Common myeloid progenitor, CD34-positive (primary cell): Measurements from ENCODE around the gene DUSP22.

Experiments
- CTCF ChIA-PET: fragments of 350-600 bp; sonication (Branson Sonifier 250); formaldehyde crosslinking; loops from one replicate; lab custom pipeline; 2021; ENCODE audit warnings: antibody characterized with exemption; lab: Charles Lee
- POLR2A ChIA-PET: fragments of 350-600 bp; sonication (Branson Sonifier 250); formaldehyde crosslinking; loops from one replicate; lab custom pipeline; 2021; ENCODE audit warnings: antibody characterized with exemption; lab: Charles Lee
- DNase-seq, 3 donors: peaks; one replicate each; pipeline versions ENCODE4 v3.0.0 to v3.0.0-alpha.2; 2013
- H3K27ac ChIP-seq, 2 experiments: 1 replicate in 1 of 2; 2 replicates in 1 of 2; pipeline ENCODE4 v1.7.0; 2013; ENCODE audit warnings: inconsistent platforms in 2 of 2, low read length in 2 of 2, mild to moderate bottlenecking in 2 of 2, low read depth in 1 of 2, moderate library complexity in 1 of 2; ENCODE audit not compliant: severe bottlenecking in 2 of 2, insufficient read depth in 1 of 2, poor library complexity in 1 of 2
- H3K27me3 ChIP-seq, 5 experiments: replicated peaks in 2 of 5; 1 replicate in 3 of 5; 2 replicates in 2 of 5; pipeline versions ENCODE4 v1.6.1 to v1.7.0; 2013; ENCODE audit warnings: low read length in 4 of 5, mild to moderate bottlenecking in 2 of 5, moderate library complexity in 2 of 5, inconsistent platforms in 1 of 5; ENCODE audit not compliant: insufficient read depth in 5 of 5, control insufficient read depth in 4 of 5
- H3K36me3 ChIP-seq, 4 experiments: 1 replicate in 2 of 4; 2 replicates in 2 of 4; pipeline versions ENCODE4 v1.6.1 to v1.7.0; 2013; ENCODE audit warnings: low read length in 3 of 4, control low read depth in 1 of 4, mild to moderate bottlenecking in 1 of 4; ENCODE audit not compliant: control insufficient read depth in 4 of 4, insufficient read depth in 4 of 4
- H3K4me1 ChIP-seq, 4 experiments: 1 replicate in 3 of 4; 2 replicates in 1 of 4; pipeline versions ENCODE4 v1.6.1 to v1.7.1; 2013; ENCODE audit warnings: low read length in 3 of 4, mild to moderate bottlenecking in 3 of 4, control low read depth in 1 of 4, inconsistent platforms in 1 of 4, moderate library complexity in 1 of 4; ENCODE audit not compliant: control insufficient read depth in 4 of 4, insufficient read depth in 4 of 4; ENCODE audit errors: control extremely low read depth in 1 of 4
- H3K4me3 ChIP-seq, 7 experiments: 1 replicate in 4 of 7; 2 replicates in 3 of 7; pipeline versions ENCODE4 v1.5.1 to v1.7.0; 2013; ENCODE audit warnings: mild to moderate bottlenecking in 7 of 7, low read length in 6 of 7, moderate library complexity in 6 of 7, inconsistent platforms in 2 of 7, low read depth in 2 of 7, control low read depth in 1 of 7; ENCODE audit not compliant: insufficient read depth in 4 of 7, control insufficient read depth in 1 of 7; ENCODE audit errors: extremely low read depth in 1 of 7
- H3K9me3 ChIP-seq, 5 experiments: 1 replicate in 4 of 5; 2 replicates in 1 of 5; pipeline versions ENCODE4 v1.6.1 to v1.7.1; 2013; ENCODE audit warnings: low read length in 4 of 5, mild to moderate bottlenecking in 2 of 5, inconsistent platforms in 1 of 5, low read depth in 1 of 5, moderate library complexity in 1 of 5; ENCODE audit not compliant: control insufficient read depth in 4 of 5, insufficient read depth in 2 of 5; ENCODE audit errors: control extremely low read depth in 1 of 5
- WGBS: methylation state at CpG from one replicate; pipeline ENCODE4 v1.1.5; 2013; ENCODE audit not compliant: insufficient coverage; 5-methylcytosine and 5-hydroxymethylcytosine counted together

DUSP22 gene

DNA sequence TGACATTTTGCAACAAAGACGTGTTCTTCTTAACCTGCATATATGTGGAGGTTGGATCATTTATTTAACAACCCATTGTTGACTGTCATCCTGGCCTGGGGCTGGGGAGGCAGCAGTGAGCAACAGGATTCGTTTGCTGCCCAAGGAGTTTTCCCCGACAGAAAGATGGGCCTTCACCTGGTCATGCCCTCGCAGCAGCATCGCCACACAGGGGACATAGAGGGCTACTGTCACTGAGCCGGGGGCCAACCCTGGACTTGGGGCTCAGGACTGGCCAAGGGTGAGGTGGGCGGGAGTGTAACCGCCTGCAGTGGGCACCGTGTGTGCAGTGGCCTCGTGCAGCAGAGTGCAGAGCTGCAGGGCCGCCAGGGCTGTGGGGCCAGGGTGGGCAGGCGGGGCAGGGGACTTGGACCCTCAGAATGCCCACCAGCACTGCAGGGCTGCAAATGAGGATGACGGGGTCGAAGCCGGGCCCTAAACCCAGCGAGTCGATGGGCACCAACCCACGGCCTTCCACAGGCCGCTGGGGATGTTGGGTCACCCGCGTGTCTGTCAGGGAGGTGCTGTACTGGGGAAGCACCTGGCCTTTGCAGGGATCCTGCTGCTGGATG is 11.8 kb downstream of the DUSP22 start:
- H3K4me1 ChIP-seq, result peaks cover 2 to 29% (median 17%) of the 10 kb centered on the region in 4 experiments

GRCh38 chr6:304833-305370 is 12.6 kb downstream of the DUSP22 start:
- DNase-seq, result no peak
- 87% methylated on average over 8 of the region's 8 CpGs for WGBS
- peaks cover 0 to 21% (median 11%) of the 10 kb centered on the region in 4 experiments for H3K4me1 ChIP-seq
- no peak overlapping the region for H3K27ac ChIP-seq
- peaks cover 0 to 11% (median 7%) of the 10 kb centered on the region in 4 experiments for H3K36me3 ChIP-seq
- no peaks in the 10 kb centered on the region for H3K27me3 ChIP-seq
- H3K9me3 ChIP-seq, result peaks cover 0 to 13% (median 0%) of the 10 kb centered on the region in 5 experiments
- ChIA-PET CTCF (interaction anchor here (1.3 to 1.6 kb wide), 3 partner anchors 11 to 26 kb away, joined by 3 to 7 read pairs (median 3); no protein-coding TSS in a partner anchor), POLR2A (no interaction called here)
- H3K4me3 ChIP-seq, result no peak overlapping the region

More for the DNA sequence above, 11.8 kb downstream of the DUSP22 start:
- Histone ChIP-seq H3K27me3 (no peaks in the 10 kb centered on the region), H3K27ac (no peak overlapping the region), H3K36me3 (peaks cover 0 to 11% (median 7%) of the 10 kb centered on the region in 4 experiments), H3K4me3 (no peak overlapping the region), H3K9me3 (peaks cover 0 to 13% (median 0%) of the 10 kb centered on the region in 5 experiments)
- ChIA-PET POLR2A (no interaction called here), CTCF (interaction anchor here (1.1 to 2.5 kb wide), 2 partner anchors 10 to 116 kb away, joined by 3 to 15 read pairs; no protein-coding TSS in a partner anchor)
- WGBS, result 92% methylated on average over 21 of the region's 21 CpGs
- no peak for DNase-seq

- no peaks in the 10 kb centered on the region for H3K27me3 ChIP-seq
- H3K9me3 ChIP-seq, result peaks cover 0 to 13% (median 0%) of the 10 kb centered on the region in 5 experiments
- H3K27ac ChIP-seq, result no peak overlapping the region
- H3K4me1 ChIP-seq, result peaks cover 0 to 21% (median 11%) of the 10 kb centered on the region in 4 experiments
- DNase-seq, result no peak
- ChIA-PET POLR2A (no interaction called here), CTCF (interaction anchor here (0.8 to 1.6 kb wide), 4 partner anchors 8 to 25 kb away, joined by 3 to 7 read pairs (median 3); no protein-coding TSS in a partner anchor)
- H3K36me3 ChIP-seq, result peaks cover 0 to 11% (median 7%) of the 10 kb centered on the region in 4 experiments
- H3K4me3 ChIP-seq, result no peak overlapping the region
- WGBS, result 74% methylated on average over 4 of the region's 5 CpGs
These were observed 13.3 kb downstream of the DUSP22 start for GRCh38 chr6:305371-306206.

- H3K9me3 ChIP-seq, result peaks cover 0 to 9% (median 0%) of the 10 kb centered on the region in 5 experiments
- 91% methylated on average over 8 of the region's 8 CpGs for WGBS
- no peak for DNase-seq
- H3K36me3 ChIP-seq, result peaks cover 0 to 11% (median 7%) of the 10 kb centered on the region in 4 experiments
- H3K4me3 ChIP-seq, result no peak overlapping the region
- no peaks in the 10 kb centered on the region for H3K27me3 ChIP-seq
- POLR2A ChIA-PET, result no interaction called here
- H3K27ac ChIP-seq, result no peak overlapping the region
- CTCF ChIA-PET, result interaction anchor here (0.9 kb wide), 1 partner anchor 11 kb away, joined by 3 read pairs; no protein-coding TSS in a partner anchor
- peaks cover under 1 to 28% (median 14%) of the 10 kb centered on the region in 4 experiments for H3K4me1 ChIP-seq
These were observed 14.4 kb downstream of the DUSP22 start for GRCh38 chr6:306641-307061.

GRCh38 chr6:307065-307814 is 15.0 kb downstream of the DUSP22 start:
- no peak for DNase-seq
- H3K27me3 ChIP-seq, result no peaks in the 10 kb centered on the region
- POLR2A ChIA-PET, result no interaction called here
- H3K27ac ChIP-seq, result no peak overlapping the region
- 89% methylated on average over 15 of the region's 15 CpGs for WGBS
- H3K9me3 ChIP-seq, result peaks cover 0 to 8% (median 0%) of the 10 kb centered on the region in 5 experiments
- CTCF ChIA-PET, result interaction anchor here (0.6 to 1.3 kb wide), 6 partner anchors 8 to 102 kb away, joined by 3 to 4 read pairs (median 3); no protein-coding TSS in a partner anchor
- peaks cover 3 to 34% (median 18%) of the 10 kb centered on the region in 4 experiments for H3K4me1 ChIP-seq
- no peak overlapping the region for H3K4me3 ChIP-seq
- peaks cover 0 to 11% (median 7%) of the 10 kb centered on the region in 4 experiments for H3K36me3 ChIP-seq

GRCh38 chr6:307874-308273 is 15.6 kb downstream of the DUSP22 start:
- peaks cover 0 to 11% (median 7%) of the 10 kb centered on the region in 4 experiments for H3K36me3 ChIP-seq
- H3K27me3 ChIP-seq, result no peaks in the 10 kb centered on the region
- DNase-seq, result no peak
- ChIA-PET POLR2A (no interaction called here), CTCF (interaction anchor here (0.7 to 1.3 kb wide), 4 partner anchors 9 to 100 kb away, joined by 3 to 4 read pairs (median 3); no protein-coding TSS in a partner anchor)
- WGBS, result 83% methylated on average over 5 of the region's 5 CpGs
- peaks cover 0 to 6% (median 0%) of the 10 kb centered on the region in 5 experiments for H3K9me3 ChIP-seq
- no peak overlapping the region for H3K27ac ChIP-seq
- no peak overlapping the region for H3K4me3 ChIP-seq
- H3K4me1 ChIP-seq, result peaks cover 4 to 40% (median 22%) of the 10 kb centered on the region in 4 experiments
